ENCODE data around the gene CCDC82.
A peak's percentile ranks its signal among the peaks of the same experiment; 100 is the strongest.

The CCDC82 gene

GRCh38 chr11:96315476-96315875, 74.2 kb downstream of the CCDC82 start:
- H2BK15ac ChIP-seq (ENCODE audit: low read length): no peak overlapping the region
- no peaks in the 10 kb centered on the region for H3K27me3 ChIP-seq (ENCODE audit: control insufficient read depth in 3 of 3, insufficient read depth in 3 of 3, low read depth in 1 of 3, low read length in 3 of 3)
- no peak overlapping the region for H4K91ac ChIP-seq (ENCODE audit: low read depth, low read length, poor library complexity)
- no peak for DNase-seq (ENCODE audit: low spot score)
- no peak overlapping the region for H3K14ac ChIP-seq (ENCODE audit: low read length)
- H3K79me1 ChIP-seq (ENCODE audit: low read depth, low read length): no peaks in the 10 kb centered on the region
- peaks cover 0 to 9% of the 10 kb centered on the region in 2 donors for H3K36me3 ChIP-seq (replicated peaks in 1 of 2; ENCODE audit: control insufficient read depth in 2 of 2, insufficient read depth in 2 of 2, low read length in 2 of 2)
- peaks cover 2 to 3% of the 10 kb centered on the region in 2 donors for H3K4me1 ChIP-seq (ENCODE audit: control insufficient read depth in 2 of 2, insufficient read depth in 1 of 2, low read depth in 1 of 2, low read length in 2 of 2)
- H2AFZ ChIP-seq (ENCODE audit: low read length): no peak overlapping the region
- H3K4me3 ChIP-seq (ENCODE audit: low read length in 2 of 2): no peak overlapping the region
- no peak overlapping the region for H3K9ac ChIP-seq (ENCODE audit: low read depth, low read length, poor library complexity)
- WGBS, 2 donors (ENCODE audit: extremely low coverage in 2 of 2, insufficient read length in 2 of 2, insufficient replicate concordance in 1 of 2): no CpG with 5 or more reads among the region's 1 CpG
- H3K18ac ChIP-seq (ENCODE audit: low read length): no peak overlapping the region
- H2BK120ac ChIP-seq (ENCODE audit: low read depth, low read length): no peak overlapping the region
- no peak overlapping the region for H2BK5ac ChIP-seq (ENCODE audit: low read length)
- no peak overlapping the region for H4K8ac ChIP-seq (ENCODE audit: low read depth, low read length)
- H3K23ac ChIP-seq (ENCODE audit: low read depth, low read length, poor library complexity): no peak overlapping the region
- no peak overlapping the region for H2AK5ac ChIP-seq (ENCODE audit: low read depth, low read length)
- H3K9me3 ChIP-seq (replicated peaks in 1 of 2; ENCODE audit: control insufficient read depth in 2 of 2, insufficient read depth in 1 of 2, low read depth in 1 of 2, low read length in 2 of 2): no peaks in the 10 kb centered on the region
- no peak overlapping the region for H2BK12ac ChIP-seq (ENCODE audit: low read length)
- H3K4me2 ChIP-seq (ENCODE audit: insufficient read depth, low read length, poor library complexity, severe bottlenecking): no peak overlapping the region
- H3K4ac ChIP-seq (ENCODE audit: low read length): no peak overlapping the region
- no peak overlapping the region for H3K27ac ChIP-seq (replicated peaks; ENCODE audit: low read length)

GRCh38 chr11:96314326-96315020, 75.2 kb downstream of the CCDC82 start:
- Histone ChIP-seq H4K8ac (ENCODE audit: low read depth, low read length) (no peak overlapping the region), H2BK12ac (ENCODE audit: low read length) (no peak overlapping the region), H3K4me2 (ENCODE audit: insufficient read depth, low read length, poor library complexity, severe bottlenecking) (no peak overlapping the region), H4K91ac (ENCODE audit: low read depth, low read length, poor library complexity) (no peak overlapping the region), H3K14ac (ENCODE audit: low read length) (no peak overlapping the region), H3K36me3 (replicated peaks in 1 of 2; ENCODE audit: control insufficient read depth in 2 of 2, insufficient read depth in 2 of 2, low read length in 2 of 2) (peaks cover 0 to 9% of the 10 kb centered on the region in 2 donors), H2BK5ac (ENCODE audit: low read length) (no peak overlapping the region), H3K18ac (ENCODE audit: low read length) (no peak overlapping the region), H3K4ac (ENCODE audit: low read length) (no peak overlapping the region), H3K9ac (ENCODE audit: low read depth, low read length, poor library complexity) (no peak overlapping the region), H3K27ac (replicated peaks; ENCODE audit: low read length) (no peak overlapping the region), H3K4me3 (ENCODE audit: low read length in 2 of 2) (no peak overlapping the region), H2BK120ac (ENCODE audit: low read depth, low read length) (no peak overlapping the region), H3K4me1 (ENCODE audit: control insufficient read depth in 2 of 2, insufficient read depth in 1 of 2, low read depth in 1 of 2, low read length in 2 of 2) (peaks cover 2 to 3% of the 10 kb centered on the region in 2 donors), H2AFZ (ENCODE audit: low read length) (no peak overlapping the region), H3K23ac (ENCODE audit: low read depth, low read length, poor library complexity) (no peak overlapping the region), H2AK5ac (ENCODE audit: low read depth, low read length) (no peak overlapping the region), H3K27me3 (ENCODE audit: control insufficient read depth in 3 of 3, insufficient read depth in 3 of 3, low read depth in 1 of 3, low read length in 3 of 3) (no peaks in the 10 kb centered on the region), H3K9me3 (replicated peaks in 1 of 2; ENCODE audit: control insufficient read depth in 2 of 2, insufficient read depth in 1 of 2, low read depth in 1 of 2, low read length in 2 of 2) (no peaks in the 10 kb centered on the region), H2BK15ac (ENCODE audit: low read length) (no peak overlapping the region), H3K79me1 (ENCODE audit: low read depth, low read length) (no peaks in the 10 kb centered on the region)
- no CpG with 5 or more reads among the region's 4 CpGs for WGBS, 2 donors (ENCODE audit: extremely low coverage in 2 of 2, insufficient read length in 2 of 2, insufficient replicate concordance in 1 of 2)
- no peak for DNase-seq (ENCODE audit: low spot score)

- Histone ChIP-seq H4K8ac (ENCODE audit: low read depth, low read length) (no peak overlapping the region), H3K4me2 (ENCODE audit: insufficient read depth, low read length, poor library complexity, severe bottlenecking) (no peak overlapping the region), H3K27ac (replicated peaks; ENCODE audit: low read length) (no peak overlapping the region), H2AFZ (ENCODE audit: low read length) (no peak overlapping the region), H3K4ac (ENCODE audit: low read length) (no peak overlapping the region), H3K9me3 (replicated peaks in 1 of 2; ENCODE audit: control insufficient read depth in 2 of 2, insufficient read depth in 1 of 2, low read depth in 1 of 2, low read length in 2 of 2) (no peaks in the 10 kb centered on the region), H3K14ac (ENCODE audit: low read length) (no peak overlapping the region), H2BK120ac (ENCODE audit: low read depth, low read length) (no peak overlapping the region), H3K4me1 (ENCODE audit: control insufficient read depth in 2 of 2, insufficient read depth in 1 of 2, low read depth in 1 of 2, low read length in 2 of 2) (peaks cover 4 to 15% of the 10 kb centered on the region in 2 donors), H3K79me1 (ENCODE audit: low read depth, low read length) (no peaks in the 10 kb centered on the region), H3K9ac (ENCODE audit: low read depth, low read length, poor library complexity) (no peak overlapping the region), H2BK12ac (ENCODE audit: low read length) (no peak overlapping the region), H3K23ac (ENCODE audit: low read depth, low read length, poor library complexity) (no peak overlapping the region), H3K18ac (ENCODE audit: low read length) (no peak overlapping the region), H2AK5ac (ENCODE audit: low read depth, low read length) (no peak overlapping the region), H2BK5ac (ENCODE audit: low read length) (no peak overlapping the region), H4K91ac (ENCODE audit: low read depth, low read length, poor library complexity) (no peak overlapping the region), H3K4me3 (ENCODE audit: low read length in 2 of 2) (peak overlapping the region in 1 of 2 donors; percentile 8), H2BK15ac (ENCODE audit: low read length) (no peak overlapping the region), H3K36me3 (replicated peaks in 1 of 2; ENCODE audit: control insufficient read depth in 2 of 2, insufficient read depth in 2 of 2, low read length in 2 of 2) (peaks cover 0 to 9% of the 10 kb centered on the region in 2 donors), H3K27me3 (ENCODE audit: control insufficient read depth in 3 of 3, insufficient read depth in 3 of 3, low read depth in 1 of 3, low read length in 3 of 3) (no peaks in the 10 kb centered on the region)
- no CpG with 5 or more reads among the region's 6 CpGs for WGBS, 2 donors (ENCODE audit: extremely low coverage in 2 of 2, insufficient read length in 2 of 2, insufficient replicate concordance in 1 of 2)
- no peak for DNase-seq (ENCODE audit: low spot score)
Observed at GRCh38 chr11:96313163-96313562, 76.5 kb downstream of the CCDC82 start.

- peaks cover 11 to 23% of the 10 kb centered on the region in 2 donors for H3K4me1 ChIP-seq (ENCODE audit: control insufficient read depth in 2 of 2, insufficient read depth in 1 of 2, low read depth in 1 of 2, low read length in 2 of 2)
- H3K4me3 ChIP-seq (ENCODE audit: low read length in 2 of 2): no peak overlapping the region
- no peak overlapping the region for H3K4me2 ChIP-seq (ENCODE audit: insufficient read depth, low read length, poor library complexity, severe bottlenecking)
- no peak overlapping the region for H2BK5ac ChIP-seq (ENCODE audit: low read length)
- no peak overlapping the region for H4K8ac ChIP-seq (ENCODE audit: low read depth, low read length)
- no peak overlapping the region for H2BK15ac ChIP-seq (ENCODE audit: low read length)
- no peaks in the 10 kb centered on the region for H3K36me3 ChIP-seq (replicated peaks in 1 of 2; ENCODE audit: control insufficient read depth in 2 of 2, insufficient read depth in 2 of 2, low read length in 2 of 2)
- H3K18ac ChIP-seq (ENCODE audit: low read length): no peak overlapping the region
- H3K9ac ChIP-seq (ENCODE audit: low read depth, low read length, poor library complexity): no peak overlapping the region
- H3K9me3 ChIP-seq (replicated peaks in 1 of 2; ENCODE audit: control insufficient read depth in 2 of 2, insufficient read depth in 1 of 2, low read depth in 1 of 2, low read length in 2 of 2): no peaks in the 10 kb centered on the region
- no peak for DNase-seq (ENCODE audit: low spot score)
- H3K14ac ChIP-seq (ENCODE audit: low read length): no peak overlapping the region
- H3K27me3 ChIP-seq (ENCODE audit: control insufficient read depth in 3 of 3, insufficient read depth in 3 of 3, low read depth in 1 of 3, low read length in 3 of 3): no peaks in the 10 kb centered on the region
- no peak overlapping the region for H4K91ac ChIP-seq (ENCODE audit: low read depth, low read length, poor library complexity)
- H2BK120ac ChIP-seq (ENCODE audit: low read depth, low read length): no peak overlapping the region
- H3K79me1 ChIP-seq (ENCODE audit: low read depth, low read length): no peaks in the 10 kb centered on the region
- no CpG with 5 or more reads among the region's 2 CpGs for WGBS, 2 donors (ENCODE audit: extremely low coverage in 2 of 2, insufficient read length in 2 of 2, insufficient replicate concordance in 1 of 2)
- no peak overlapping the region for H2BK12ac ChIP-seq (ENCODE audit: low read length)
- no peak overlapping the region for H3K23ac ChIP-seq (ENCODE audit: low read depth, low read length, poor library complexity)
- H2AFZ ChIP-seq (ENCODE audit: low read length): no peak overlapping the region
- no peak overlapping the region for H2AK5ac ChIP-seq (ENCODE audit: low read depth, low read length)
- H3K27ac ChIP-seq (replicated peaks; ENCODE audit: low read length): no peak overlapping the region
- no peak overlapping the region for H3K4ac ChIP-seq (ENCODE audit: low read length)
Observed at GRCh38 chr11:96311120-96311568, 78.6 kb downstream of the CCDC82 start.
